Measurements from ENCODE around the gene PPFIBP1.
A peak's percentile ranks its signal among the peaks of the same experiment; 100 is the strongest.

The PPFIBP1 gene

GRCh38 chr12:27523642-27524493, at the start of gene PPFIBP1:
TSS of gene PPFIBP1 (plus strand) at chr12:27524206. CDS start at chr12:27633397, 109,191 bp downstream.
- DNase-seq, result peak; percentile 51

- DNase-seq, result no peak
These were observed 49.7 kb upstream of the PPFIBP1 start for GRCh38 chr12:27474344-27474743.

GRCh38 chr12:27477049-27477448, 47.0 kb upstream of the PPFIBP1 start:
- DNase-seq, result no peak

- no peak for DNase-seq
These were observed 45.1 kb upstream of the PPFIBP1 start for GRCh38 chr12:27478949-27479348.

GRCh38 chr12:27480016-27480415, 44.0 kb upstream of the PPFIBP1 start:
- DNase-seq, result no peak

- no peak for DNase-seq
These were observed 37.0 kb upstream of the PPFIBP1 start for GRCh38 chr12:27486961-27487360.

- DNase-seq, result no peak
These were observed 35.5 kb upstream of the PPFIBP1 start for GRCh38 chr12:27488479-27488878.

GRCh38 chr12:27491226-27491625, 32.8 kb upstream of the PPFIBP1 start:
- DNase-seq, result no peak

- DNase-seq, result no peak
These were observed 30.6 kb upstream of the PPFIBP1 start for GRCh38 chr12:27493260-27493940.

GRCh38 chr12:27497446-27497845, 26.6 kb upstream of the PPFIBP1 start:
- DNase-seq, result no peak

- DNase-seq, result no peak
These were observed 25.9 kb upstream of the PPFIBP1 start for GRCh38 chr12:27498149-27498548.

- no peak for DNase-seq
These were observed 25.2 kb upstream of the PPFIBP1 start for GRCh38 chr12:27498761-27499160.

GRCh38 chr12:27499377-27499776, 24.6 kb upstream of the PPFIBP1 start:
- no peak for DNase-seq

GRCh38 chr12:27500546-27500945, 23.5 kb upstream of the PPFIBP1 start:
- no peak for DNase-seq

GRCh38 chr12:27502021-27502435, 22.0 kb upstream of the PPFIBP1 start:
- DNase-seq, result no peak

GRCh38 chr12:27504507-27504906, 19.5 kb upstream of the PPFIBP1 start:
- no peak for DNase-seq

- no peak for DNase-seq
These were observed 18.9 kb upstream of the PPFIBP1 start for GRCh38 chr12:27505109-27505508.

GRCh38 chr12:27505761-27506160, 18.2 kb upstream of the PPFIBP1 start:
- no peak for DNase-seq

GRCh38 chr12:27506645-27507189, 17.3 kb upstream of the PPFIBP1 start:
- no peak for DNase-seq

- DNase-seq, result no peak
These were observed 15.1 kb upstream of the PPFIBP1 start for GRCh38 chr12:27508736-27509431.

GRCh38 chr12:27511031-27511722, 12.8 kb upstream of the PPFIBP1 start:
- DNase-seq, result no peak

- no peak for DNase-seq
These were observed 12.3 kb upstream of the PPFIBP1 start for GRCh38 chr12:27511723-27512045.

All from 8988T (cell line).